ENCODE measurements around the gene ZNF709. TPM values are rescaled to one million over a fixed set of nuclear protein-coding genes. Genes with fewer than 3 reads are reported as not detected.

ZNF709 gene
- 3.8 and 4.2 TPM in 2 replicates for total RNA-seq (2012; rRNA removed)
- polyA plus RNA-seq (2012; rRNA removed), result 0.43 and 0.50 TPM in 2 replicates
- polyA plus RNA-seq (2012; cell fraction: cytosol; rRNA removed), result 0.12 and 0.21 TPM in 2 replicates
- polyA plus RNA-seq (2012; cell fraction: nucleus; rRNA removed; ENCODE audit: low replicate concordance), result 0.37 and 1.3 TPM in 2 replicates
- Bru-seq, nascent RNA, result percentile 47 among the genes with signal in this experiment
- percentile 66 among the genes with signal in this experiment for BruChase-seq, experiment 1, labeled RNA remaining after a 6-hour chase
- BruChase-seq, experiment 2, labeled RNA remaining after a 2-hour chase, result percentile 59 among the genes with signal in this experiment
- long read RNA-seq, full-length matches to known transcripts, result 1 of 2 reads
- long read RNA-seq, partial matches to known transcripts, result 0 of 2 reads
- long read RNA-seq, other reads (novel, unspliced or antisense), result 1 of 2 reads

DNA sequence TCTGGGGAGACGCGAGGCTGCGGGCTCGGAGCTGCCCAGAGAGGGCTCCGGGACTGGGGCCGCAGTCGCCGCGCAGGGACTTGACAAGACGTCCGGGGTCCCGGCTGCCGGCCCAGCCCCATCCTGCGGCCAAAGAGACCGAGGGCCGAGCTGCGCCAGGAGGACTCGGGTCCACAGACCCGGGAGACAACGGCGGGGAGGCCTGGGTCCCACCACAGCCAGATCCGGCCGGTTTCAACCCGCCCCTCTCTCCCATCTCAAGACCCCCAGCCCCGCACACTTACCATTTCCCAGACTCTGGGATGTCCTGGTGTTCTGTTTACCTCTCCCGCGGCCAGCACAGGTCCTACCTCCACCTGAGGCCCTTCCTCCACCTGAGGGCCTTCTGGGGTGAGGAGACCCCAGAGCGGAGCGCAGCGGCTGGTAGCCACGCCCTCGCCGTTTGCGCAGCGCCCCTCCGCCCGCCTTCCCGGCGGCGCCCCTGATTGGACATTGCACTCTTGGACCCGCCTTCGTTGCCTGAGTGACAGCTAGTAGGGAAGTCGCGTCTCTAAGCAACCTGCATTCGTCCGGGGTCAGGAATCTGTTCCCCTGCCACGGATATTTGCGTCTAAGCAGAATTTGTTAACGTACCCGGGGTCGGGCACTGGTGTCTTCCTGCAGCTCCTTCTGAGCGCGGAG lies at the start of gene ZNF709:
ZNF709 (minus strand) TSS at position 446 of the 681 bp plus-strand sequence; CDS start at position 287, 159 bp downstream.
- peak within 1 kb of the TSS; percentile 83 for H3K27ac ChIP-seq (ENCODE audit: insufficient read depth, low read length)
- peak within 1 kb of the TSS; percentile 69; the same call in 1 of the 2 replicates for H3K14ac ChIP-seq (replicated peaks; ENCODE audit: low read depth, low read length)
- no peak within 1 kb of the TSS for H2BK120ac ChIP-seq (ENCODE audit: low read depth, low read length)
- no peak within 1 kb of the TSS for H4K91ac ChIP-seq (ENCODE audit: insufficient read depth, low read depth, low read length)
- intact Hi-C loops (cut with micrococcal nuclease), result no loop called here
- ChIA-PET POLR2A (ENCODE audit: unreplicated experiment) (no interaction called here), CTCF (interaction anchor here (0.5 to 1.0 kb wide), 2 partner anchors 11 to 736 kb away, joined by 3 to 4 read pairs; no protein-coding TSS in a partner anchor)
- H2BK15ac ChIP-seq (ENCODE audit: low read depth, low read length), result no peak within 1 kb of the TSS
- peak within 1 kb of the TSS; percentile 36; the same call in 1 of the 2 replicates for H3K18ac ChIP-seq (ENCODE audit: low read depth, low read length)
- H4K5ac ChIP-seq (ENCODE audit: low read depth, low read length), result peak within 1 kb of the TSS; percentile 72
- H2BK20ac ChIP-seq (ENCODE audit: low read depth, low read length), result no peak within 1 kb of the TSS
- H3K79me1 ChIP-seq (ENCODE audit: low read depth in 1 of 2, low read length in 2 of 2), result peaks cover 21 to 24% of the 10 kb centered on the region in 2 experiments
- H2AFZ ChIP-seq (replicated peaks; ENCODE audit: low read length, poor library complexity), result peak within 1 kb of the TSS; percentile 95
- H4K20me1 ChIP-seq (ENCODE audit: insufficient read depth, low read length), result no peaks in the 10 kb centered on the region; the same call in 1 of the 2 replicates
- H3K36me3 ChIP-seq (ENCODE audit: control insufficient read depth, insufficient read depth, low read length), result no peaks in the 10 kb centered on the region
- peaks cover 6% of the 10 kb centered on the region for H3K4me1 ChIP-seq (ENCODE audit: control insufficient read depth, insufficient read depth, low read length)
- peak within 1 kb of the TSS; percentile 88 for H3K4me3 ChIP-seq (ENCODE audit: insufficient read depth, low read depth, low read length)
- BruUV-seq (replicated peaks), result no TSS peak
- 0% methylated on average over 33 of the region's 53 CpGs; no CpG with 5 or more reads in 1 of the 2 experiments for WGBS, 2 experiments (ENCODE audit: extremely low coverage in 2 of 2, insufficient read length in 1 of 2)
- ATAC-seq (ENCODE audit: low read depth) (peak; percentile 99), DNase-seq (peak; percentile 77)
- no peaks in the 10 kb centered on the region; the same call in 1 of the 2 replicates for H3K9me3 ChIP-seq (ENCODE audit: control insufficient read depth, insufficient read depth, low read length)
- H3K27me3 ChIP-seq (ENCODE audit: control insufficient read depth, insufficient read depth, low read length), result no peaks in the 10 kb centered on the region
- in situ Hi-C loops (cut with MboI; ENCODE audit: low sequenced_read_pairs), result no loop called here
- H2AK5ac ChIP-seq (ENCODE audit: low read depth, low read length), result no peak within 1 kb of the TSS
- peak within 1 kb of the TSS; percentile 42 to 85 for H4K8ac ChIP-seq (ENCODE audit: low read depth in 2 of 2, low read length in 2 of 2)
- peak within 1 kb of the TSS; percentile 54; the same call in 1 of the 2 replicates for H3K4ac ChIP-seq (ENCODE audit: low read depth, low read length)
- H3K56ac ChIP-seq (ENCODE audit: extremely low read depth, insufficient read depth, low read length), result no peak within 1 kb of the TSS
- H3K4me2 ChIP-seq (ENCODE audit: low read depth, low read length), result peak within 1 kb of the TSS; percentile 96
- no peak within 1 kb of the TSS for H2AK9ac ChIP-seq (replicated peaks; ENCODE audit: low read depth, low read length, poor library complexity)
- H3K23ac ChIP-seq (ENCODE audit: low read depth, low read length), result peak within 1 kb of the TSS; percentile 54; the same call in 1 of the 2 replicates
- H2BK5ac ChIP-seq (ENCODE audit: low read depth, low read length, poor library complexity, severe bottlenecking), result peak within 1 kb of the TSS; percentile 56
- dilution Hi-C loops (cut with HindIII; ENCODE audit: low sequenced_read_pairs, unreplicated experiment), result no loop called here
- 0 out of 2 replicates have a peak, but pooled peaks cover 4% of the 10 kb centered on the region for H3K9me1 ChIP-seq (ENCODE audit: insufficient read depth, low read length)
- TF ChIP-seq NFE2L2 (IDR thresholded peaks at IDR 0.05; ENCODE audit: low read depth, low read length) (no peak), BHLHE40 (IDR thresholded peaks at IDR 0.05; ENCODE audit: low read depth, low read length) (no peak), POLR2A (IDR thresholded peaks at IDR 0.05; ENCODE audit: low read depth, low read length) (0 out of 2 replicates have a peak, but pooled peaks have one; percentile 19)
- H3K9ac ChIP-seq (ENCODE audit: low read depth, low read length), result peak within 1 kb of the TSS; percentile 90
